Nephron progenitor cell (in vitro differentiated cells): Measurements from ENCODE around the gene FKBP6.
"Not testable (repeated sequence)": the region's sequence is repeated elsewhere in the genome, so short reads cannot be mapped to it uniquely, and the experiment has no call there.

Experiments
- DNase-seq: peaks from one replicate; pipeline ENCODE4 v3.0.0; 2021
- H3K27ac Mint-ChIP-seq: 2 replicates; pipeline ENCODE4 v1.8.0; 2021; ENCODE audit warnings: mild to moderate bottlenecking, moderate library complexity, mixed read lengths
- H3K27me3 Mint-ChIP-seq: 2 replicates; pipeline ENCODE4 v1.8.0; 2021; ENCODE audit warnings: mild to moderate bottlenecking, low read depth, mixed read lengths; ENCODE audit not compliant: poor library complexity
- H3K36me3 Mint-ChIP-seq: 2 replicates; pipeline ENCODE4 v1.8.0; 2021; ENCODE audit warnings: low read depth, mixed read lengths
- H3K4me1 Mint-ChIP-seq: 2 replicates; pipeline ENCODE4 v1.8.0; 2021; ENCODE audit warnings: mixed read lengths
- H3K4me3 Mint-ChIP-seq: 2 replicates; pipeline ENCODE4 v1.8.0; 2021; ENCODE audit warnings: mild to moderate bottlenecking, moderate library complexity, mixed read lengths
- H3K9me3 Mint-ChIP-seq: 2 replicates; pipeline ENCODE4 v1.8.0; 2021; ENCODE audit warnings: mild to moderate bottlenecking, moderate library complexity, mixed read lengths
- TF ChIP-seq, protein P1 (sequence below): fragments of 200-600 bp; sonication (generic); IDR thresholded peaks from 2 replicates; pipeline ENCODE4 v1.5.0; 2021; ENCODE audit warnings: antibody characterized with exemption

FKBP6 gene

DNA sequence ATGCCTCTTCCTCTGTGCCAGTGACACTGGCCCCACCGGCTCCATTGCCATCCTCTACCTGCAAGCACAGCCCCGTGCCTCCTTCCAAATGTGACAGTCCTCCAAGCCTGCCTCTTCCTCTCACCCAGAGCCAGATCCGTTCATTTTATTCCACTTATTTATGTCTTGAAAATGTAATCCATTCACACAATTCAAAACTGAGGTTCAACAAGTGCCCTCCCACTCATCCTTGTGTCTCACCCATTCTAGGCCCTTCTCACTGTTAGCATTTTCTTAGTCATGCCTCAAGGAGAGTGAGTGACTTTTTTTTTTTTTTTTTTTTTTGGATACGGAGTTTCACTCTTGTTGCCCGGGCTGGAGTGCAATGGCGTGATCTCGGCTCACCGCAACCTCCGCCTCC is 41.7 kb downstream of the FKBP6 start:
- no peak for DNase-seq
- Mint-ChIP-seq H3K9me3 (peaks cover 9% of the 10 kb centered on the region), H3K36me3 (no peaks in the 10 kb centered on the region), H3K4me3 (no peak overlapping the region), H3K27me3 (peaks cover 8% of the 10 kb centered on the region), H3K27ac (peak overlapping the region; percentile 0), H3K4me1 (peaks cover 27% of the 10 kb centered on the region)
- TF ChIP-seq, protein P1, sequence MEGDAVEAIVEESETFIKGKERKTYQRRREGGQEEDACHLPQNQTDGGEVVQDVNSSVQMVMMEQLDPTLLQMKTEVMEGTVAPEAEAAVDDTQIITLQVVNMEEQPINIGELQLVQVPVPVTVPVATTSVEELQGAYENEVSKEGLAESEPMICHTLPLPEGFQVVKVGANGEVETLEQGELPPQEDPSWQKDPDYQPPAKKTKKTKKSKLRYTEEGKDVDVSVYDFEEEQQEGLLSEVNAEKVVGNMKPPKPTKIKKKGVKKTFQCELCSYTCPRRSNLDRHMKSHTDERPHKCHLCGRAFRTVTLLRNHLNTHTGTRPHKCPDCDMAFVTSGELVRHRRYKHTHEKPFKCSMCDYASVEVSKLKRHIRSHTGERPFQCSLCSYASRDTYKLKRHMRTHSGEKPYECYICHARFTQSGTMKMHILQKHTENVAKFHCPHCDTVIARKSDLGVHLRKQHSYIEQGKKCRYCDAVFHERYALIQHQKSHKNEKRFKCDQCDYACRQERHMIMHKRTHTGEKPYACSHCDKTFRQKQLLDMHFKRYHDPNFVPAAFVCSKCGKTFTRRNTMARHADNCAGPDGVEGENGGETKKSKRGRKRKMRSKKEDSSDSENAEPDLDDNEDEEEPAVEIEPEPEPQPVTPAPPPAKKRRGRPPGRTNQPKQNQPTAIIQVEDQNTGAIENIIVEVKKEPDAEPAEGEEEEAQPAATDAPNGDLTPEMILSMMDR: no peak

GRCh38 chr7:73373741-73374140 is 45.8 kb downstream of the FKBP6 start:
- no peak for DNase-seq
- Mint-ChIP-seq H3K27me3 (peaks cover 8% of the 10 kb centered on the region), H3K9me3 (peaks cover 9% of the 10 kb centered on the region), H3K4me3 (no peak overlapping the region), H3K4me1 (peaks cover 9% of the 10 kb centered on the region), H3K27ac (peak overlapping the region; percentile 13), H3K36me3 (no peaks in the 10 kb centered on the region)
- TF ChIP-seq, protein P1: no peak

GRCh38 chr7:73376262-73376661 is 48.3 kb downstream of the FKBP6 start:
- H3K36me3 Mint-ChIP-seq, DNase-seq, H3K4me1 Mint-ChIP-seq, H3K27ac Mint-ChIP-seq, H3K4me3 Mint-ChIP-seq: not testable (repeated sequence)
- H3K27me3 Mint-ChIP-seq: peaks cover 13% of the 10 kb centered on the region
- peaks cover 10% of the 10 kb centered on the region for H3K9me3 Mint-ChIP-seq

GRCh38 chr7:73376671-73377412 is 48.9 kb downstream of the FKBP6 start:
- Mint-ChIP-seq H3K4me3 (no peak overlapping the region), H3K9me3 (peaks cover 14% of the 10 kb centered on the region), H3K27ac (no peak overlapping the region), H3K4me1 (no peaks in the 10 kb centered on the region), H3K36me3 (no peaks in the 10 kb centered on the region), H3K27me3 (peaks cover 12% of the 10 kb centered on the region)
- TF ChIP-seq, protein P1: no peak
- no peak for DNase-seq

DNA sequence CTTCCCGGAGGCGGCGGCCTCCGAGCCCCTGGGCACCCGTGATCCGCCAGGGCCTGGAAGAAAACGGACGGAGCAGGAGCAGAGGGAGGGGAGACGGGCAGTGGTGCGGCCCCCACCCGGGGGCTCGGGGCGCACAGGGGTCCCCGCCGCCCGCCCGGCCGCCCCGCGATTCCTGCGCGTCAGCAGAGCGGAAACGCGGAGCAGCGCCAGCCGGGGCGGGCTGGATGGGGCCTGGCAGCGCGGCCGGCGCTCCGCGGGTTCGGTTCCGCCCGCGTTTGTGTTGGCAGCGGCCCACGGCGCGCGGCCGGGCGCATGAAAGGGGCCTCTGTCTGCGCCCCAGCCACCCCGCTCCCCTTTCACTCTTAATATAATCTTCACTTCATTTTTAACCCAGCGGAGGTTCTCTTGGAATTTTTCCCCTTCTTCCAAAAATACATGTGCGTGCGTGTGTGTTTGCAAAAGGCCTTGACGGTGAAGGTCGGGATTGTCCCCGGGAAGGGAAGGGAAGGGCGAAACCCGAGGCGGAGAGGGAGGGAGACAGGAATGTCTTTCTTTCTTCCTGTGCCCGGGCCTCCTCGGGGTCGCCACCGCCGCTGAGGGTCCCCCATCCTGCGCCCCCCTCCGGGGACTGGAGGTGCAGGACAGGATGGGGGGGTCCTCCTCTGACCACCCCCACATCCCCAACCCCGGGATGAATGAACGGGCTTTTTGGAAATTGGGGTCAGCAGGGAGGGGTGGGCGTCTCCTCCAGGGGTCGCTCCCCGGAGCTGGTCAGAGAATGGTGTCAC is 49.6 kb downstream of the FKBP6 start:
- H3K4me1 Mint-ChIP-seq, H3K4me3 Mint-ChIP-seq, DNase-seq, H3K36me3 Mint-ChIP-seq, H3K27ac Mint-ChIP-seq: not testable (repeated sequence)
- Mint-ChIP-seq H3K27me3 (peaks cover 12% of the 10 kb centered on the region), H3K9me3 (peaks cover 18% of the 10 kb centered on the region)

- DNase-seq: no peak
- TF ChIP-seq, protein P1: no peak
- peaks cover 4% of the 10 kb centered on the region for H3K36me3 Mint-ChIP-seq
- H3K4me1 Mint-ChIP-seq: no peaks in the 10 kb centered on the region
- H3K27me3 Mint-ChIP-seq: peaks cover 18% of the 10 kb centered on the region
- no peak overlapping the region for H3K27ac Mint-ChIP-seq
- H3K4me3 Mint-ChIP-seq: no peak overlapping the region
- H3K9me3 Mint-ChIP-seq: peaks cover 59% of the 10 kb centered on the region
Measured at GRCh38 chr7:73382934-73383503, 55.1 kb downstream of the FKBP6 start.
